ENCODE measurements around the gene POLR2L.
A peak's percentile ranks its signal among the peaks of the same experiment; 100 is the strongest.

POLR2L gene

GRCh38 chr11:831961-832528 lies 10.3 kb downstream of the POLR2L start:
- peak overlapping the region; percentile 90 for H3K4me2 ChIP-seq (ENCODE audit: low read depth, low read length)
- peak overlapping the region; percentile 78 for H2AFZ ChIP-seq (ENCODE audit: low read length)
- H3K9me2 ChIP-seq (replicated peaks; ENCODE audit: insufficient read depth, low read length) = no peaks in the 10 kb centered on the region
- H3K9ac ChIP-seq (ENCODE audit: low read length) = peak overlapping the region; percentile 50; the same call in 1 of the 2 replicates
- H3K9me3 ChIP-seq (replicated peaks; ENCODE audit: insufficient read depth, low read length) = no peaks in the 10 kb centered on the region
- peaks cover 6% of the 10 kb centered on the region for H3K79me2 ChIP-seq (ENCODE audit: low read length)
- H3K36me3 ChIP-seq (replicated peaks; ENCODE audit: insufficient read depth, low read length) = no peaks in the 10 kb centered on the region
- DNase-seq = no peak
- no peaks in the 10 kb centered on the region for H4K20me1 ChIP-seq (ENCODE audit: insufficient read depth, low read length)
- no peak for TF ChIP-seq CTCF (IDR thresholded peaks at IDR 0.05; ENCODE audit: low read length)
- no peak for TF ChIP-seq EZH2phosphoT487 (IDR thresholded peaks at IDR 0.05; ENCODE audit: low read length)
- TF ChIP-seq EZH2 (optimal IDR thresholded peaks at IDR 0.05; ENCODE audit: low read depth, low read length) = no peak
- H3K4me3 ChIP-seq (ENCODE audit: low read length) = peak overlapping the region; percentile 70
- H3K27me3 ChIP-seq (replicated peaks; ENCODE audit: insufficient read depth, low read length) = peaks cover 15% of the 10 kb centered on the region
- no peak overlapping the region for H3K27ac ChIP-seq (ENCODE audit: low read length)
- H3K4me1 ChIP-seq (ENCODE audit: low read length) = peaks cover 21% of the 10 kb centered on the region
- peaks cover 5% of the 10 kb centered on the region; the same call in 1 of the 2 replicates for H3F3A ChIP-seq (ENCODE audit: insufficient read depth, low read length)

- Histone ChIP-seq H3K36me3 (replicated peaks; ENCODE audit: insufficient read depth, low read length) (no peaks in the 10 kb centered on the region), H3K9me2 (replicated peaks; ENCODE audit: insufficient read depth, low read length) (no peaks in the 10 kb centered on the region), H3K27me3 (replicated peaks; ENCODE audit: insufficient read depth, low read length) (peaks cover 15% of the 10 kb centered on the region), H3K4me1 (ENCODE audit: low read length) (peaks cover 24% of the 10 kb centered on the region), H3K9me3 (replicated peaks; ENCODE audit: insufficient read depth, low read length) (no peaks in the 10 kb centered on the region), H4K20me1 (ENCODE audit: insufficient read depth, low read length) (no peaks in the 10 kb centered on the region), H3K27ac (ENCODE audit: low read length) (no peak overlapping the region), H3K4me2 (ENCODE audit: low read depth, low read length) (peak overlapping the region; percentile 85; the same call in 1 of the 2 replicates), H3K9ac (ENCODE audit: low read length) (no peak overlapping the region), H3F3A (ENCODE audit: insufficient read depth, low read length) (peaks cover 8% of the 10 kb centered on the region), H3K4me3 (ENCODE audit: low read length) (no peak overlapping the region), H2AFZ (ENCODE audit: low read length) (no peak overlapping the region), H3K79me2 (ENCODE audit: low read length) (peaks cover 6% of the 10 kb centered on the region)
- TF ChIP-seq CTCF (IDR thresholded peaks at IDR 0.05; ENCODE audit: low read length) = no peak
- TF ChIP-seq EZH2phosphoT487 (IDR thresholded peaks at IDR 0.05; ENCODE audit: low read length) = no peak
- no peak for DNase-seq
Measured at GRCh38 chr11:831118-831864, 11.0 kb downstream of the POLR2L start.

GRCh38 chr11:830295-831117 lies 11.8 kb downstream of the POLR2L start:
- H3F3A ChIP-seq (ENCODE audit: insufficient read depth, low read length) = peaks cover 8% of the 10 kb centered on the region
- H3K36me3 ChIP-seq (replicated peaks; ENCODE audit: insufficient read depth, low read length) = no peaks in the 10 kb centered on the region
- H3K27ac ChIP-seq (ENCODE audit: low read length) = no peak overlapping the region
- H3K9me2 ChIP-seq (replicated peaks; ENCODE audit: insufficient read depth, low read length) = no peaks in the 10 kb centered on the region
- H2AFZ ChIP-seq (ENCODE audit: low read length) = peak overlapping the region; percentile 15; the same call in 1 of the 2 replicates
- TF ChIP-seq EZH2 (optimal IDR thresholded peaks at IDR 0.05; ENCODE audit: low read depth, low read length) = no peak
- H3K4me2 ChIP-seq (ENCODE audit: low read depth, low read length) = peak overlapping the region; percentile 85; the same call in 1 of the 2 replicates
- peaks cover 6% of the 10 kb centered on the region for H3K79me2 ChIP-seq (ENCODE audit: low read length)
- no peak overlapping the region for H3K9ac ChIP-seq (ENCODE audit: low read length)
- peaks cover 15% of the 10 kb centered on the region for H3K27me3 ChIP-seq (replicated peaks; ENCODE audit: insufficient read depth, low read length)
- DNase-seq = peak; percentile 48
- no peaks in the 10 kb centered on the region for H4K20me1 ChIP-seq (ENCODE audit: insufficient read depth, low read length)
- peaks cover 25% of the 10 kb centered on the region for H3K4me1 ChIP-seq (ENCODE audit: low read length)
- H3K4me3 ChIP-seq (ENCODE audit: low read length) = peak overlapping the region; percentile 47
- no peaks in the 10 kb centered on the region for H3K9me3 ChIP-seq (replicated peaks; ENCODE audit: insufficient read depth, low read length)
